Stimulated activated naive CD8-positive, alpha-beta T cell treated with anti-CD3 and anti-CD28 coated beads, Interleukin-15, amount 100 ng/mL, for 72 hours (primary cell): ENCODE data around the gene PIR.

Experiments used
- ATAC-seq: fragments of 150-1000 bp; cut with Tn5 transposase; 2 replicates; pipeline ENCODE4 v1.10.0; 2021; ENCODE audit warnings: mild to moderate bottlenecking, moderate library complexity
- DNase-seq, 2 donors: peaks; one replicate each; pipeline ENCODE4 v3.0.0; 2021 to 2022
- H3K27ac Mint-ChIP-seq, 2 donors: one replicate each; pipeline ENCODE4 v1.8.0; 2022; ENCODE audit warnings: mild to moderate bottlenecking in 2 of 2, mixed read lengths in 2 of 2, moderate library complexity in 2 of 2
- H3K27me3 Mint-ChIP-seq: one replicate; pipeline ENCODE4 v1.8.0; 2022; ENCODE audit warnings: mixed read lengths
- H3K4me1 Mint-ChIP-seq: one replicate; pipeline ENCODE4 v1.8.0; 2022; ENCODE audit warnings: mild to moderate bottlenecking, mixed read lengths
- H3K4me3 Mint-ChIP-seq, 2 donors: one replicate each; pipeline ENCODE4 v1.8.0; 2022; ENCODE audit warnings: mild to moderate bottlenecking in 2 of 2, mixed read lengths in 2 of 2, moderate library complexity in 1 of 2
- H3K9me3 Mint-ChIP-seq, 2 donors: one replicate each; pipeline ENCODE4 v1.8.0; 2022; ENCODE audit warnings: mixed read lengths in 2 of 2

PIR gene

GRCh38 chrX:15356444-15356843 is 136.7 kb downstream of the PIR start:
- no peaks in the 10 kb centered on the region for H3K4me1 Mint-ChIP-seq
- peaks cover 8% of the 10 kb centered on the region for H3K27me3 Mint-ChIP-seq
- DNase-seq (no peak), ATAC-seq (no peak)
- H3K4me3 Mint-ChIP-seq = no peak overlapping the region
- no peaks in the 10 kb centered on the region for H3K9me3 Mint-ChIP-seq
- H3K27ac Mint-ChIP-seq = no peak overlapping the region

DNA sequence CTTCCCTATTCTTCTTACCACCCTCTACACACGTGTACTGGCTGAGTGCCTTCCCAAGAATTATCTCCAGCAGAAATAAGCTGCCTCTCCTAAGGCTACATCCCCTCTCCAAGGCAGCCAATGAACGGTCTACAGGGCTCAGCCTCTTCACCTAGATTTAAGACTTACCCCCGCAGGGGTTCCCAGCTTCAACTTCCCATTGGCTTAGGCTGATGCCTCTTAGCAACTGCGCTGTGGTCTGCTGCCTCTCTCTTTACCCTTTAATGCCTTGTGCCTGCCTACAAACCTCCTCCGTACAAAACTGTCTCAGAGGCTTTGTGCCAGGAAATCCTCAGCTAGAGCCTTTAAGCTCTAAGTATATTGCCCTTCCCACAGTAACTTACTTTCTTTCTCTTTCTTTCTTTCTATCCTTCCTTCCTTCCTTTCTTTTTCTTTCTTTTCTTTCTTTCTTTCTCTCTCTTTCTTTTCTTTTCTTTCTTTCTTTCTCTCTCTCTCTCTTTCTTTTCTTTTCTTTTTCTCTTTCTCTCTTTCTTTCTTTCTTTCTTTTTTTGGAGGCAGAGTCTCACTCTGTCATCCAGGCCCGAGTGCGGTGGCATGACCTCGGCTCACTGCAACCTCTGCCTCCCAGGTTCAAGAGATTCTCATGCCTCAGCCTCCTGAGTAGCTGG is 142.7 kb downstream of the PIR start:
- peak overlapping the region in 1 of 2 donors; percentile 70 for H3K27ac Mint-ChIP-seq
- no peak for ATAC-seq

GRCh38 chrX:15349046-15349445 is 144.1 kb downstream of the PIR start:
- ATAC-seq (peak; percentile 52), DNase-seq (peak; percentile 1 to 14)
- H3K4me3 Mint-ChIP-seq = no peak overlapping the region
- H3K4me1 Mint-ChIP-seq = no peaks in the 10 kb centered on the region
- no peaks in the 10 kb centered on the region for H3K9me3 Mint-ChIP-seq
- no peak overlapping the region for H3K27ac Mint-ChIP-seq
- H3K27me3 Mint-ChIP-seq = peaks cover 12% of the 10 kb centered on the region

More for the DNA sequence above, 142.7 kb downstream of the PIR start:
- no peak for DNase-seq
- peaks cover 8% of the 10 kb centered on the region for H3K27me3 Mint-ChIP-seq
- H3K4me3 Mint-ChIP-seq = no peak overlapping the region
- no peaks in the 10 kb centered on the region for H3K9me3 Mint-ChIP-seq
- no peaks in the 10 kb centered on the region for H3K4me1 Mint-ChIP-seq

GRCh38 chrX:15345976-15346375 is 147.2 kb downstream of the PIR start:
- Mint-ChIP-seq H3K9me3 (no peaks in the 10 kb centered on the region), H3K4me1 (no peaks in the 10 kb centered on the region), H3K27ac (no peak overlapping the region), H3K27me3 (peaks cover 16% of the 10 kb centered on the region), H3K4me3 (no peak overlapping the region)
- no peak for ATAC-seq
- no peak for DNase-seq

- no peak overlapping the region for H3K4me3 Mint-ChIP-seq
- ATAC-seq (no peak), DNase-seq (no peak)
- H3K27ac Mint-ChIP-seq = no peak overlapping the region
- H3K27me3 Mint-ChIP-seq = peaks cover 16% of the 10 kb centered on the region
- no peaks in the 10 kb centered on the region for H3K9me3 Mint-ChIP-seq
- no peaks in the 10 kb centered on the region for H3K4me1 Mint-ChIP-seq
These were observed 149.0 kb downstream of the PIR start for GRCh38 chrX:15344106-15344505.

GRCh38 chrX:15343075-15343476 is 150.1 kb downstream of the PIR start:
- Mint-ChIP-seq H3K4me1 (no peaks in the 10 kb centered on the region), H3K27me3 (peaks cover 13% of the 10 kb centered on the region), H3K9me3 (no peaks in the 10 kb centered on the region), H3K27ac (no peak overlapping the region), H3K4me3 (no peak overlapping the region)
- ATAC-seq (no peak), DNase-seq (no peak)

DNA sequence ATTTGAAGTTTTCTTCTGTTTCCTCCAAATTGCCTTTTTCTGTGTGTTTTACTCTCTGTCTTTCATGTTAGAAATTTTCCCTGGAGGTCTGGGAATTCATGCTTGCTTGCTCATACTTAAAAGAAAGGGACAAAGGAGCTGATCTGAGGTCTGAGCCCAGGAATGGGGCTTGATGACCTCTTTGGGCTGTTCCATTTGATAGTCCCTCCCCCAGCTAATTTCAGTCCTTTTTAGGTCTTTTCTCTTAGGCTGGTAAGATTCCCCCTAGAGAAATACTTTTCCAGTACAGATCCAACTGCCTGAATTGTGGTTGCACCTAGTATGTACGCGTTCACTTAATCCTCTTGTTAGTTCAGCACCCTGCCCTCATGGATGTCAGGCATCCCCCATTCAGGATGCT is 152.3 kb downstream of the PIR start:
- DNase-seq (no peak), ATAC-seq (no peak)
- Mint-ChIP-seq H3K27me3 (peaks cover 15% of the 10 kb centered on the region), H3K4me1 (peaks cover 6% of the 10 kb centered on the region), H3K27ac (no peak overlapping the region), H3K4me3 (no peak overlapping the region), H3K9me3 (no peaks in the 10 kb centered on the region)

GRCh38 chrX:15336023-15336413 is 157.1 kb downstream of the PIR start:
- Mint-ChIP-seq H3K4me1 (peaks cover 6% of the 10 kb centered on the region), H3K4me3 (peak overlapping the region; percentile 88 to 93)
- peak; percentile 52 for ATAC-seq

DNA sequence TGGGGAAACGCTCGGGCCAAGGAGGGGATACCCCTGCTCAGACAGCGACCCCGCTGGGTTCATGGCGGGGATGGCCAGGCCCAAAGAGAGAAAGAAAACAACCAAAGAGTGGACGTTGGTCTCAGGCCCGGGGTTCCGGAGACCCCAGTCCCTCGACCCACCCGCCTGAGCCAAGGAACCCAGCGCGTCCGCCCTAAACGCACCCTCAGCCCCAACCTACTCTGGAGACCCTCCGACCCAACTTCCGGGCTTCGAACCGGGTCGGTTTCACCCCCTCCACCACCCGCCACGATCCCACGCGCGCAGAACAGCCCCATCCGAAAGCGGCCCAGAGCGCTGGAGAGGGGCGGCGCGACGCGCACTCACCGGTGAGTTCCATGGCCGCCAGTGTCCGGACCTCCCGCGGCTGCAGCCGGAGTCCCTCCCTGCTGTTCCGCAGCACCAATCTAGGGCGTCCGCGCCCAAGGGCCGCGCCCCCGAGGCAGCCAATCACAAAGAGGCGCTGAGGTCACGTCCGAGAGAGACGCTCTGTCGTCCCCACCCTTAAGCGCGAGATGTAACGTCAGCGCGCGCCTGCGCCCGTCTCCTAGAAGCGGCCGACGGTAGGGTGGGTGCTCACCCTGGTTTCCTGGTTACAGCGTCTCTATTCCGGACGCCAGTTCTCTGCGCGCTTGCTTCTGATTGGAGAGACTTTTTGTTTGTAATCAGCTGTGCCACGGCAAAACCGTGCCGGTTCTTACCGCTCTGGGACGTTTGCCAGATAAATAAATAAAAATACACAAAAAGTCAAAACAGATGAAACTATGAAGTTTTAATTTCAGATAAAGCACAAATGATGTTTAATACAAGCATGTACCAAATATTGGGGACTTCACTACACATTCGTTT is 157.8 kb downstream of the PIR start, which contains the start of gene PIGA:
TSS of gene PIGA (minus strand) at position 389 of the 888 bp plus-strand sequence. CDS start 3,593 bp downstream, outside the sequence.
- peak within 1 kb of the TSS; percentile 94 to 97 for H3K27ac Mint-ChIP-seq
- peaks cover 6% of the 10 kb centered on the region for H3K4me1 Mint-ChIP-seq
- no peaks in the 10 kb centered on the region for H3K9me3 Mint-ChIP-seq
- H3K27me3 Mint-ChIP-seq = peaks cover 7% of the 10 kb centered on the region
- ATAC-seq (peak; percentile 98), DNase-seq (peak; percentile 85 to 94)
- H3K4me3 Mint-ChIP-seq = peak within 1 kb of the TSS; percentile 88 to 93

More at GRCh38 chrX:15336023-15336413, 157.1 kb downstream of the PIR start:
- H3K27me3 Mint-ChIP-seq = peaks cover 7% of the 10 kb centered on the region
- no peaks in the 10 kb centered on the region for H3K9me3 Mint-ChIP-seq
- H3K27ac Mint-ChIP-seq = peak overlapping the region; percentile 56 to 94
- DNase-seq = peak; percentile 5 to 61
